Measurements from ENCODE around the gene ENOX1. TPM values are rescaled to one million over a fixed set of nuclear protein-coding genes. Genes with fewer than 3 reads are reported as not detected.

The ENOX1 gene
- total RNA-seq, 2 experiments from 2014 or later: 0.35 to 0.64 TPM

- Mint-ChIP-seq H3K27me3 (ENCODE audit: low read depth) (peaks cover 14% of the 10 kb centered on the region), H3K36me3 (ENCODE audit: low read depth) (no peaks in the 10 kb centered on the region), H3K4me1 (ENCODE audit: low read depth) (no peaks in the 10 kb centered on the region), H3K9me3 (no peaks in the 10 kb centered on the region), H3K4me3 (no peak overlapping the region), H3K27ac (no peak overlapping the region)
- no peak for DNase-seq
- intact Hi-C loops (cut with micrococcal nuclease): no loop called here
- CTCF ChIA-PET: no interaction called here
These were observed 99.7 kb downstream of the ENOX1 start for GRCh38 chr13:43687038-43687437.

- H3K36me3 Mint-ChIP-seq (ENCODE audit: low read depth): no peaks in the 10 kb centered on the region
- H3K27me3 Mint-ChIP-seq (ENCODE audit: low read depth): peaks cover 14% of the 10 kb centered on the region
- no peak overlapping the region for H3K27ac Mint-ChIP-seq
- H3K9me3 Mint-ChIP-seq: no peaks in the 10 kb centered on the region
- CTCF ChIA-PET: no interaction called here
- DNase-seq: no peak
- no peak overlapping the region for H3K4me3 Mint-ChIP-seq
- intact Hi-C loops (cut with micrococcal nuclease): no loop called here
- no peaks in the 10 kb centered on the region for H3K4me1 Mint-ChIP-seq (ENCODE audit: low read depth)
These were observed 100.2 kb downstream of the ENOX1 start for GRCh38 chr13:43686557-43686956.

DNA sequence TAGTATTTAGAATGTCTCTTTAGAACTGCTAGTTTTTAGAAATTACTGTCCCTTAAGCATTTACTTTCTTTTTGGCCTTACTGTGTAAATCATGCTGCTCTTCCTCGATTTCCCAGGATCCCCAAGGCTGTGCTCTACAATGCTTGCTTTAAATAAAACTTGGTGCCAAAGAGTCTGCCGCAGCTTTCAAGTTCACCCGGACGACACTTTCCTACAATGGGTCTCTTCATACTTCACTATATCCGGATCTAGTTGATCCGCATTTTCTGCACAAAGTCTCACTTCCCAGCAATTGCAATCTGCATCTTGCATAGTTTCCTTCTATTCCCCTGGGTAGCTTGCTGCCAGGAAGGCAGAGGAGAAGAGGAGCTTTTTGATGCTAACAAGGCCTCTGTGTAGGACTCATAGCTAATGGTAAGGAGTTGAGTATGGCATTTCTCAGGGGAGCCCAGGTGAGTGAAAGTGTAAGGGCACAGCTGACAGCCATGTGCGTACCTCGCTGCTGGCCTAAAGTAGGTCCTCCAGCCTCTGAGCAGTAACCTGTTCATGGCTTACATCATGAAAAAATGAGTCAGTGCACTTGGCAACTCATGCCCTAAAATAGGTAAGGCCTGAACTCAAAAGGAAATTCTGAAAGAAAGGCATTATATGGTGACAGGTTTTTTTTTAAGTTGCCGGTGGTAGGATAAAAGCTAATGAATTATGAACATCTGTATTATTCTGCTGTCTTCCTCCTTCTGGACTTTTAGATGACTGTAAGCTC lies 101.6 kb downstream of the ENOX1 start:
- H3K27me3 Mint-ChIP-seq (ENCODE audit: low read depth): peaks cover 5% of the 10 kb centered on the region
- CTCF ChIA-PET: no interaction called here
- no peak overlapping the region for H3K4me3 Mint-ChIP-seq
- intact Hi-C loops (cut with micrococcal nuclease): no loop called here
- no peak for DNase-seq
- no peak overlapping the region for H3K27ac Mint-ChIP-seq
- H3K4me1 Mint-ChIP-seq (ENCODE audit: low read depth): no peaks in the 10 kb centered on the region
- no peaks in the 10 kb centered on the region for H3K9me3 Mint-ChIP-seq
- no peaks in the 10 kb centered on the region for H3K36me3 Mint-ChIP-seq (ENCODE audit: low read depth)

DNA sequence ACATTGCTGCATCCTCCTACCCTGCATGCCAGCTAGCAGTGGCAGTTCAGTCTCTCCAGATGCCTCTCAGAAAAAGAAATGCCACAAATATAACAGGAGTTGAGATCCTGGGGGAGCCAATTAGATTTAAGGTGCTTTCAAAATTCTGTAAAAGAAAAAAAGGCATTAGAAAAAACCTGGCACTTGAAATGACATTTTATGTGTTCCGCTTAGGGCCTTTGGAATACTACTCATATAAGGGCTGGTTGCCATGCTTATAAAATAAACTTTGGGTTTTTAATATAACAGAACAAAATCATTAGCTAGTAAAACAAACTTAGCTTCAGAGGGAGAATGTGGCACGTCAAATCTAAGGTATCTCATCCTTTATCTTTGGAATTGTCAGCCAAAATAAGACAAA lies 104.1 kb downstream of the ENOX1 start:
- Mint-ChIP-seq H3K9me3 (no peaks in the 10 kb centered on the region), H3K27me3 (ENCODE audit: low read depth) (peaks cover 3% of the 10 kb centered on the region), H3K36me3 (ENCODE audit: low read depth) (no peaks in the 10 kb centered on the region), H3K4me3 (no peak overlapping the region), H3K27ac (no peak overlapping the region), H3K4me1 (ENCODE audit: low read depth) (no peaks in the 10 kb centered on the region)
- CTCF ChIA-PET: no interaction called here
- intact Hi-C loops (cut with micrococcal nuclease): no loop called here
- no peak for DNase-seq

DNA sequence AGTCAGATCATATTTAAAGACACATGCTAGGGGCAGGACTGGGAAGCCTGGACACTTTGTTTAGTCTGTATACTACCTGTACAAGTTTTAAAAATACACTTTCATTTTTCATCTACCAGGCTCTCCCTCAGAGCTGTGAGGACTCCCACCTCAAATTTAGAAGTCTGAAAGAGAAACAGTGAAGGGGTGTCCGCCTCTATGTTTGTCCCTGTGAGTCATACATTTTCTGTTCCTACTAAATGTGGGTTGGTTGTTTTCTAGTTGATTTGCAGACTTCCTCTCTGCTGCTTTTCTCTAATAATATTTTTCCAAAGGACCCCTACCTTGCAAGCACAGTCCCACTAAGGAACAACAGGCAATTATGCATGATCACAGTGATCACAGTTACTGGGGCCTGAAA lies 110.5 kb downstream of the ENOX1 start:
- intact Hi-C loops (cut with micrococcal nuclease): no loop called here
- no peaks in the 10 kb centered on the region for H3K36me3 Mint-ChIP-seq (ENCODE audit: low read depth)
- H3K4me1 Mint-ChIP-seq (ENCODE audit: low read depth): no peaks in the 10 kb centered on the region
- no peaks in the 10 kb centered on the region for H3K9me3 Mint-ChIP-seq
- H3K27ac Mint-ChIP-seq: no peak overlapping the region
- DNase-seq: no peak
- peaks cover 12% of the 10 kb centered on the region for H3K27me3 Mint-ChIP-seq (ENCODE audit: low read depth)
- CTCF ChIA-PET: no interaction called here
- no peak overlapping the region for H3K4me3 Mint-ChIP-seq

DNA sequence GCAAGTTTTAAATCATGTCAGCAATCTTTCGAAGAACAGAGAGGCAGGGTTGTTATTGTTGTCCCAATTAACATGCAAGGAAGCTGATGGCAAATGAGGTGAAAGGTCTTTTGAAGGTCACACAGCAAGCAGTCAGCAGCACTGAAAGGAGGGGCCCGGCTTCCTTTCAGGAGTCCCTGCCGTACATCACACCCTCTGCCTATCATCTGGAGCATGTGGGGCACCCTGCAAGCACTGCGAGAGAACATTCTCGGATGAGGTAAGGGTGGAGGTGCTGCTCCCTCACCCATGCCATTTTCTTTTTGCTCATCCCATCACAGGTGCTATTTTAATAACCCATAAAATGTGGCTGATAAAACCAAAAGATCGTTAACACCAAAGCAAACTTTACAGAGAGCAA lies 111.2 kb downstream of the ENOX1 start:
- H3K36me3 Mint-ChIP-seq (ENCODE audit: low read depth): no peaks in the 10 kb centered on the region
- no peak overlapping the region for H3K27ac Mint-ChIP-seq
- H3K4me1 Mint-ChIP-seq (ENCODE audit: low read depth): no peaks in the 10 kb centered on the region
- intact Hi-C loops (cut with micrococcal nuclease): no loop called here
- H3K27me3 Mint-ChIP-seq (ENCODE audit: low read depth): peaks cover 12% of the 10 kb centered on the region
- no peak overlapping the region for H3K4me3 Mint-ChIP-seq
- CTCF ChIA-PET: no interaction called here
- no peak for DNase-seq
- no peaks in the 10 kb centered on the region for H3K9me3 Mint-ChIP-seq

GRCh38 chr13:43669964-43670363 lies 116.8 kb downstream of the ENOX1 start:
- Mint-ChIP-seq H3K27ac (no peak overlapping the region), H3K36me3 (ENCODE audit: low read depth) (no peaks in the 10 kb centered on the region), H3K27me3 (ENCODE audit: low read depth) (peaks cover 6% of the 10 kb centered on the region), H3K4me3 (no peak overlapping the region), H3K4me1 (ENCODE audit: low read depth) (peaks cover 3% of the 10 kb centered on the region), H3K9me3 (no peaks in the 10 kb centered on the region)
- CTCF ChIA-PET: interaction anchor here (0.6 kb wide), 1 partner anchor 27 kb away, joined by 6 read pairs; no protein-coding TSS in a partner anchor
- intact Hi-C loops (cut with micrococcal nuclease): no loop called here
- no peak for DNase-seq

DNA sequence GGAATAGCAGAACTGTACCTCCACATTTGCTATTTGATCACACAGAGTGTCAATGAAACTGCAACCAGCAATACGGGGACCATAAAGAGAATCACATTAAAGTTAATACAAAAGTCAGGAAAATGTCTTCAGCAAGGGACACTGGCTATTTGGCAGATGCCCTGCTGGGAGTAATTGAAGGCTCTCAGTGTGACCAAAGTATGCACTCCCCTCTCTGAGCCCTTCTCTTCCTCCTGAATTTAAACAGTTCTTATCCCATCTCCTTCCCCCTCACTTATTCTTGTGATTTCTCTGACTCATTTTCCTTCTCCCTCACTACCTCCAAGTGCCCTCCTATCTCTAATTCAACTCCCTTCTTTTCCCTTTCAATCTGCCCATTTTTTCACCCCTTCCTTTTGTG lies 117.7 kb downstream of the ENOX1 start:
- peaks cover 10% of the 10 kb centered on the region for H3K4me1 Mint-ChIP-seq (ENCODE audit: low read depth)
- H3K27me3 Mint-ChIP-seq (ENCODE audit: low read depth): peaks cover 6% of the 10 kb centered on the region
- no peaks in the 10 kb centered on the region for H3K36me3 Mint-ChIP-seq (ENCODE audit: low read depth)

DNA sequence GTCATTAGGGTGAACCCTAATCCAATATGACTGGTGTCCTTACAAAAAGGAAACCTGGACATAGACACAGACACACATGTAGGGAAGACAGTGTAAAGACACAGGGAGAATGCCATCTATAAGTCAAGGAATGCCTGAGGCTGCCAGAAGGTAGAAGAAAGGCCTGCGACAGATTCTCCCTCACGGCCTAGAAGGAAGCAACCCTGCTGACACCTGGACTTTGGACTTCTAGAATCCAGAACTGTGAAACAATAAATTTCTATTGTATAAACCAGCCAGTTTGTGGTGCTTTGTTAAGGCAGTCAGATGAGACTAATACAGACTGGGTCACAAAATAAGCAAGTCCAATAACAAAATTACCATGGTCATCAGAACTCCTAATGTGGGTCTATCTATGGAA lies 120.4 kb downstream of the ENOX1 start:
- no peak for DNase-seq
- Mint-ChIP-seq H3K27me3 (ENCODE audit: low read depth) (peaks cover 2% of the 10 kb centered on the region), H3K27ac (no peak overlapping the region), H3K9me3 (no peaks in the 10 kb centered on the region), H3K4me3 (no peak overlapping the region), H3K36me3 (ENCODE audit: low read depth) (no peaks in the 10 kb centered on the region), H3K4me1 (ENCODE audit: low read depth) (peaks cover 10% of the 10 kb centered on the region)
- CTCF ChIA-PET: no interaction called here
- intact Hi-C loops (cut with micrococcal nuclease): no loop called here

More for the DNA sequence above, 117.7 kb downstream of the ENOX1 start:
- no peak for DNase-seq
- no peak overlapping the region for H3K27ac Mint-ChIP-seq
- no peak overlapping the region for H3K4me3 Mint-ChIP-seq
- CTCF ChIA-PET: interaction anchor here (0.6 kb wide), 1 partner anchor 28 kb away, joined by 6 read pairs; no protein-coding TSS in a partner anchor
- intact Hi-C loops (cut with micrococcal nuclease): no loop called here
- no peaks in the 10 kb centered on the region for H3K9me3 Mint-ChIP-seq

- Mint-ChIP-seq H3K36me3 (ENCODE audit: low read depth) (no peaks in the 10 kb centered on the region), H3K9me3 (no peaks in the 10 kb centered on the region), H3K27ac (no peak overlapping the region), H3K4me3 (no peak overlapping the region), H3K4me1 (ENCODE audit: low read depth) (peaks cover 10% of the 10 kb centered on the region), H3K27me3 (ENCODE audit: low read depth) (peaks cover 2% of the 10 kb centered on the region)
- CTCF ChIA-PET: interaction anchor here (0.6 to 1.1 kb wide), 2 partner anchors 139 to 212 kb away, joined by 3 read pairs; no protein-coding TSS in a partner anchor
- intact Hi-C loops (cut with micrococcal nuclease): no loop called here
- no peak for DNase-seq
These were observed 121.4 kb downstream of the ENOX1 start for GRCh38 chr13:43665388-43665787.

- no peaks in the 10 kb centered on the region for H3K9me3 Mint-ChIP-seq
- H3K4me1 Mint-ChIP-seq (ENCODE audit: low read depth): peaks cover 10% of the 10 kb centered on the region
- no peak overlapping the region for H3K4me3 Mint-ChIP-seq
- CTCF ChIA-PET: interaction anchor here (0.6 to 1.1 kb wide), 2 partner anchors 140 to 213 kb away, joined by 3 read pairs; no protein-coding TSS in a partner anchor
- no peak overlapping the region for H3K27ac Mint-ChIP-seq
- DNase-seq: peak; percentile 24
- intact Hi-C loops (cut with micrococcal nuclease): no loop called here
- H3K36me3 Mint-ChIP-seq (ENCODE audit: low read depth): no peaks in the 10 kb centered on the region
- H3K27me3 Mint-ChIP-seq (ENCODE audit: low read depth): no peaks in the 10 kb centered on the region
These were observed 122.0 kb downstream of the ENOX1 start for GRCh38 chr13:43664700-43665191.

DNA sequence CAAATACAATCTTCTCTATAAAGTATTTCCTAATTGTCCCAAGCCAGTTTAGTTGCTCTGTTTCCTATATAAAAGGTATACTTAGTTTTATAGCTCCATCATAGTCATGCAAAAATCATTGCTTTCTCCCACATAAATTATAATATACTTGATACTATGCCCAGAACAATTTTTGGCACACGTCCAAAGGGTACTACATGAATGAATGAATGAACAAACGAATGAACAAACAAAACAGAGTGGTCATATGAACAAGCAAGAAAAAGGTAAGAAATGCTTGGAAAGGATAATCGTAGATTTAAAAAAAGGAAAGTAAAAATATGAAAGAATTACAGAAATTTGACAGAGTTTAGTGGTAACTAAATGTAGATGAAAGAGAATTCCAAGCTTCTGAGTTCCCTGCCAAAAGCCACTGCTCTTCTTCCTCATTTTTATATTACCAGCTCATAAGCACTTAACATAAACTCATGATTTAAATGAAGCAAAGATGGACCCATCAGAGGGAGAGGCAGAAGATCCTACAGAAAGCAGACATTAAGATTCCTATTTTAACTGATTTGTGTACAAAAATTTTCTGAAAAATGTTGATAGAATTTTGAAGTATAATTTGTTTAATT lies 123.2 kb downstream of the ENOX1 start:
- H3K36me3 Mint-ChIP-seq (ENCODE audit: low read depth): no peaks in the 10 kb centered on the region
- H3K4me3 Mint-ChIP-seq: no peak overlapping the region
- no peak overlapping the region for H3K27ac Mint-ChIP-seq
- no peaks in the 10 kb centered on the region for H3K9me3 Mint-ChIP-seq
- H3K4me1 Mint-ChIP-seq (ENCODE audit: low read depth): peaks cover 10% of the 10 kb centered on the region
- peaks cover 2% of the 10 kb centered on the region for H3K27me3 Mint-ChIP-seq (ENCODE audit: low read depth)
- intact Hi-C loops (cut with micrococcal nuclease): no loop called here
- CTCF ChIA-PET: no interaction called here
- no peak for DNase-seq

DNA sequence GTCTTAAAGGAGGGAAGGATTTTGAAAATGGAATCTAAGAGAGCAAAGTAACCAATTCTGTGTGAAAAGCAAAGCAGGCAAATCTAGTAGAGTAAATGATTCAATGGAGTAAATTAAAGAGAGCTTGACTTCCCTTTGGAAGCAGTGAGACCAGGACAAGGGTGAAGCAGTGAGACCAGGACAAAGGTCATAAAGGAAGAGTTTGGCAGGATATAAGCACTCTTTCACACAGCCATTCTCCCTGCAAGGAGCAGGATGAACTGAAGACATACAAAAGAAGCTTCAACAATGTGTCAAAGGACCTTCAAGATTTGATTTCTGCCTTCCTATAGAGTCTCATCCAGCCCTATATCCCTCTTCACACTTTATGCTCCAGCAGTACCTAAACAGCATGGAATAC lies 123.8 kb downstream of the ENOX1 start:
- intact Hi-C loops (cut with micrococcal nuclease): no loop called here
- no peak overlapping the region for H3K27ac Mint-ChIP-seq
- H3K27me3 Mint-ChIP-seq (ENCODE audit: low read depth): peaks cover 2% of the 10 kb centered on the region
- H3K4me1 Mint-ChIP-seq (ENCODE audit: low read depth): peaks cover 10% of the 10 kb centered on the region
- DNase-seq: no peak
- no peak overlapping the region for H3K4me3 Mint-ChIP-seq
- H3K9me3 Mint-ChIP-seq: no peaks in the 10 kb centered on the region
- no peaks in the 10 kb centered on the region for H3K36me3 Mint-ChIP-seq (ENCODE audit: low read depth)
- CTCF ChIA-PET: no interaction called here

Measured in activated naive CD4-positive, alpha-beta T cell treated with anti-CD3 and anti-CD28 coated beads for 36 hours (primary cell).